GM12801 (cell line): Measurements from ENCODE around the gene KLHL29.

Experiments
- CTCF ChIP-seq: IDR thresholded peaks from one replicate; pipeline ENCODE4 v1.5.1; 2011; ENCODE audit warnings: control low read depth; ENCODE audit not compliant: insufficient read length; ENCODE audit errors: extremely low read depth

The KLHL29 gene

GRCh38 chr2:23621616-23622015 lies 236.6 kb downstream of the KLHL29 start:
- no peak for TF ChIP-seq CTCF

GRCh38 chr2:23622466-23622865 lies 237.5 kb downstream of the KLHL29 start:
- TF ChIP-seq CTCF = no peak

- TF ChIP-seq CTCF = no peak
These were observed 238.1 kb downstream of the KLHL29 start for GRCh38 chr2:23622966-23623675.

- no peak for TF ChIP-seq CTCF
These were observed 239.4 kb downstream of the KLHL29 start for GRCh38 chr2:23624378-23624777.

- TF ChIP-seq CTCF = no peak
These were observed 239.9 kb downstream of the KLHL29 start for GRCh38 chr2:23624915-23625314.

- TF ChIP-seq CTCF = no peak
These were observed 240.7 kb downstream of the KLHL29 start for GRCh38 chr2:23625726-23626125.

GRCh38 chr2:23626701-23627230 lies 241.8 kb downstream of the KLHL29 start:
- no peak for TF ChIP-seq CTCF
